ENCODE results near the gene CEP72. TPM values are rescaled to one million over a fixed set of nuclear protein-coding genes. Genes with fewer than 3 reads are reported as not detected.
"Not testable (repeated sequence)": the region's sequence is repeated elsewhere in the genome, so short reads cannot be mapped to it uniquely, and the experiment has no call there.

CEP72 gene
- total RNA-seq, 1 donor from 2014 or later = 32.3 TPM

GRCh38 chr5:669842-670395, 57.8 kb downstream of the CEP72 start:
- intact Hi-C loops (cut with micrococcal nuclease) = loop anchor here (2.0 kb wide), 1 partner anchor 233 kb away; no protein-coding TSS in a partner anchor

- intact Hi-C loops (cut with micrococcal nuclease) = loop anchor here (2.0 kb wide), 1 partner anchor 232 kb away; no protein-coding TSS in a partner anchor
Observed at GRCh38 chr5:670396-671270, 58.5 kb downstream of the CEP72 start.

GRCh38 chr5:671459-672328, 59.6 kb downstream of the CEP72 start:
- intact Hi-C loops (cut with micrococcal nuclease) = loop anchor here (2.0 kb wide), 1 partner anchor 231 kb away; no protein-coding TSS in a partner anchor

DNA sequence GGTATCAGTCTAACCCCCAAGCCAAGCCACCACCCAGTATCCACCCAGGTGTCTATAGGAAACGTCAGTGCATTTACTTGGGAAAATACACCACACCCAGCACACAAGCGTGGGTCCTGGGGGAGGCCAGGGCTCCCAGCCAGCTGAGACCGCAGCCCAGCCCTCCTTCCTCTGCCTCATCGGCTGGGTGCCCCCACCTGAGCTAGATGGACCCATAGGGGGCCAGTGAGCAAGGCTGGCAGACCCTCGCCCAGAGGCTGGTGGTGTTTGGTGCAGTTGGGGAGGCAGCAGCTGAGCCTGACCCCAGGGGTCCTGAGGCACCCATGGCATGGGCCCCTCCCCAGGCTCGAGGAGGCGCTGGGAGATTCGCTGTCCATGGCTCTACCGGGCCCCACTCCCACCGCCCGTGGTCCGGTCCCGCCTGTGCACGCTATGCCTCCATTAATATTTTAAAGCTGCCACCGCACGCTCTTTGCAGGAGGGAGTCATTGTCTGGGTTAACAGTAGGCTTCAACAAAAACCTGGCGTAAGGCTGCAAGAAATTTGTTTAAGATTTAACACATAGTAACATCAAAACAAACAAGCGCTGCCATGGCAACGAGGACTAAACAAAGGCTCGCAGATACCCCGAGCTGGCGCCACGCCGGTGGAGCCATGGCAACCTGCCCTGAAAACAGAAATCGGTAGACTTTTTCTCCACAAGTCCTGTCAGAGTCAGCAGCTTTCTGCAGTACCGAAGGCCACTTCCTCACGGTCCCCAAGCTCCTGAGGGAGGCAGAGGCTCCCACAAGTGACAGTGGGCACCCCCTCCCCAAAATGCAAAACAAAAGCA, 60.4 kb downstream of the CEP72 start:
- intact Hi-C loops (cut with micrococcal nuclease) = no loop called here

- intact Hi-C loops (cut with micrococcal nuclease) = no loop called here
Observed at GRCh38 chr5:673161-673830, 61.2 kb downstream of the CEP72 start.

DNA sequence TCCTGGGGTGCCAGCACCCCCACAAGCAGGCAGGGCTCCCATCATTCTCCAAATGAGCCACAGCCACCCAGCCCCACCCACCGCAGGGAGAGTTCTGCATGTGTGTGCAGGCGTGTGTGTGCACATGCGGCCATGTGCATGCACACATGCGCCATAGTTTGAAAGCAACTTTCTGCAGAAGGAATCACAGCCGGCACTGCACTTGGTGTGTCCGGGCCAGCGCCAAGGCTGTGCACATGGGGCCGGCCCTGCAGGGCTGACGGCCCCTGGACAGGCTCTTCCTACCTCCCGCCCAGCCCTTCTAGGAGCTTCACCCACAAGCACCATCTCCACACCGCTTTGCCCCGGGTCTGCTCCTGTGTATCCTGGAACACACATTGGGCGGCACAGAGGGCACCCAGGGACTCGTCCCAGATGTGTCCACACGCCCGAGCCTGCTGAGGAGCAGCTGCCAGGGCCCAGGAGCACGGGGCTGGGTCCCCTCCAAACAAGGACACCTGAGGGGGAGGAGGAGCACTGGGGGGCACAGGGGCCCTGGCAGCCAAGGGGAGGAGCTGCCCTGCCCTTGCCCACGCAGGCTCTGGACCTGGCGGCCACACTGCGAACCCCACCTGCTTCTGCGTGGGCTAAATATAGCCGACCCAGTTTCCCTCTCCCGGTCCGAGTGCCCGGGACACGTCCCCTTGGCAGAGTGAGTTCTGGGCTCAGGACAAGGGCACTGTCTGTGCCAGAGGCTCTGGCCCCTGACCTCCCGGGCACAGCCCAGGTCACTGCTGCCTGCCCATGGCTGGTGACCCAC, 61.9 kb downstream of the CEP72 start:
- intact Hi-C loops (cut with micrococcal nuclease) = no loop called here

GRCh38 chr5:674630-675011, 62.5 kb downstream of the CEP72 start:
- intact Hi-C loops (cut with micrococcal nuclease) = no loop called here

DNA sequence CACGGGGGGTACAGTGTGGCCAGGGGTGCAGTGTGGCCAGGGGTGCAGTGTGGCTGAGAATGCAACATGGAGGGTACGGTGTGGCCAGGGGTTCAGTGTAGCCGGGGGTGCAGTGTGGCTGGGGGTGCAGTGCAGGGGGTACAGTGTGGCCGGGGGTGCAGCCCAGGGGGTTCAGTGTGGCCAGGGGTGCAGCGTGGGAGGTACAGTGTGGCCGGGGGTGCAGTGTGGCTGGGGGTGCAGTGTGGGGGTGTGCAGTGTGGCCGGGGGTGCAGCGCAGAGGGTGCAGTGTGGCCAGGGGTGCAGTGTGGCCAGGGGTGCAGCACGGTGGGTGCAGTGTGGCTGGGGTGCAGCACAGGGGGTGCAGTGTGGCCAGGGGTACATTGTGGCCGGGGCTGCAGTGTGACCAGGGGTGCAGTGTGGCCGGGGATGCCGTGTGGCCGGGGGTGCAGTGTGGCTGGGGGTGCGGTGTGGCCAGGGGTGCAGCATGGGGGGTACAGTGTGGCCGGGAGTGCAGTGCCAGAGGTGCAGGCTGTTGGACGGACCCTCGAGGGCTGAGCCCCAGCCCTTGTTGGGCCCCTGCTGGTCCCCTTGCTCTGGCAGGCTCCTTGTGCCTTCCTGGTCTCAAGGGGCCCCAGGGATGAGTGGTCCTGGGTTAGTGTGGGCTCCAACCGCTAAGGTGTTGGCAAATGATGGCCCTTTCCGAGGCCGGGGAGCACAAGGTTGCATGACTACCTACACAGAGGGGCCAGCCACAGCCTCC, 63.2 kb downstream of the CEP72 start:
- intact Hi-C loops (cut with micrococcal nuclease) = no loop called here

- intact Hi-C loops (cut with micrococcal nuclease) = no loop called here
Observed at GRCh38 chr5:675871-676698, 63.9 kb downstream of the CEP72 start.

DNA sequence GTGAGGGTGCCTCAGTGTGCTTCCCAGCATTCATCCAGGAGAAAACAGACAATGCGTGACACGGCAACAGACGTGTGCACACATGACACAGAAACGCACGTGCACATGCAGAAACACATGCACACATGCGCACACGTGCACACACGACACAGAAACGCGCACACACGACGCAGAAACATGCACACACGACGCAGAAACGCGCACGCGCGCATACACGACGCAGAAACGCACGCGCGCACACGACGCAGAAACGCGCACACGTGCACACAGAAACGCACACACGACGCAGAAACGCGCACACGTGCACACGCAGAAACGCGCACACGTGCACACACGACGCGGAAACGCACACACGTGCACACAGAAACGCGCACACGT, 64.5 kb downstream of the CEP72 start:
- intact Hi-C loops (cut with micrococcal nuclease) = no loop called here

- intact Hi-C loops (cut with micrococcal nuclease) = no loop called here
Observed at GRCh38 chr5:677131-678101, 65.3 kb downstream of the CEP72 start.

GRCh38 chr5:678521-678920, 66.4 kb downstream of the CEP72 start:
- intact Hi-C loops (cut with micrococcal nuclease) = not testable (repeated sequence)

- intact Hi-C loops (cut with micrococcal nuclease) = not testable (repeated sequence)
Observed at GRCh38 chr5:679166-679895, 67.2 kb downstream of the CEP72 start.

- intact Hi-C loops (cut with micrococcal nuclease) = not testable (repeated sequence)
Observed at GRCh38 chr5:680118-680795, 68.1 kb downstream of the CEP72 start.

GRCh38 chr5:680836-681235, 68.7 kb downstream of the CEP72 start:
- intact Hi-C loops (cut with micrococcal nuclease) = not testable (repeated sequence)

All from T-helper 2 cell treated with Interferon-gamma antibody and Interleukin-4, amounts not matched to agents 100 ng/mL and 5 ng/mL, for 36 hours (primary cell).